Testis (tissue), 3 donors: ENCODE results near the gene GPR27. TPM values are rescaled to one million over a fixed set of nuclear protein-coding genes. Genes with fewer than 3 reads are reported as not detected.

Experiments
- DNase-seq: peaks from one replicate; pipeline ENCODE4 v3.0.0-alpha.2; 2019
- H3K27ac ChIP-seq, 2 donors: fragments of 200-600 bp; sonication (generic); one replicate each; pipeline ENCODE4 v1.5.1; 2019
- H3K27me3 ChIP-seq: fragments of 200-600 bp; sonication (generic); one replicate; pipeline ENCODE4 v1.5.1; 2019
- H3K36me3 ChIP-seq: fragments of 200-600 bp; sonication (generic); one replicate; pipeline ENCODE4 v1.5.1; 2017; ENCODE audit warnings: low read depth; ENCODE audit errors: missing control alignments
- H3K4me1 ChIP-seq: fragments of 200-600 bp; sonication (generic); one replicate; pipeline ENCODE4 v1.5.1; 2019
- H3K4me3 ChIP-seq, 2 donors: fragments of 200-600 bp; sonication (generic); one replicate each; pipeline ENCODE4 v1.5.1; 2017 to 2019
- H3K9me3 ChIP-seq: fragments of 200-600 bp; sonication (generic); one replicate; pipeline ENCODE4 v1.5.1; 2017
- POLR2A ChIP-seq: fragments of 450-650 bp; IDR thresholded peaks from one replicate; pipeline ENCODE4 v1.6.1; 2017; ENCODE audit warnings: antibody characterized with exemption, mild to moderate bottlenecking, moderate library complexity
- WGBS, 2 donors: methylation state at CpG; one replicate each; pipeline ENCODE4 v1.1.5; 2018; 5-methylcytosine and 5-hydroxymethylcytosine counted together
- intact Hi-C: fragments of 100-400 bp; cut with DNase I; formaldehyde crosslinking; loops from one replicate; pipeline ENCODE4 v1.15.1; 2023; ENCODE audit warnings: low total_unique reads
- polyA plus RNA-seq: library from polyadenylated mRNA; stranded (reverse); fragments of 350-450 nt; fragmentation: Illumina TruSeq; extraction: RNeasy Lipid Tissue Mini Kit (QIAGEN cat#74804); gene quantifications from one replicate; pipeline ENCODE4 v1.2.3, GENCODE V29; 2014; ENCODE audit warnings: low read depth, low replicate concordance; ENCODE audit not compliant: insufficient read depth
- total RNA-seq, 2 donors: library from RNA; depleted of rRNA; stranded (reverse); fragments of >200 nt; gene quantifications; one replicate each; pipeline ENCODE4 v1.2.3, GENCODE V29; 2016
- TF ChIP-seq, protein P1 (sequence below), 3 experiments: fragments of 450-650 bp in 2 of 3; fragments of 200-600 bp in 1 of 3; sonication (generic) in 1 of 3; IDR thresholded peaks; one replicate each; pipeline ENCODE4 v1.5.1; 2016 to 2019; ENCODE audit warnings: antibody characterized with exemption in 3 of 3, mild to moderate bottlenecking in 2 of 3, moderate library complexity in 1 of 3

Gene GPR27
- total and polyA plus RNA-seq, 3 donors from 2014 or later = 11.3 to 30.4 (median 28.1) TPM

DNA sequence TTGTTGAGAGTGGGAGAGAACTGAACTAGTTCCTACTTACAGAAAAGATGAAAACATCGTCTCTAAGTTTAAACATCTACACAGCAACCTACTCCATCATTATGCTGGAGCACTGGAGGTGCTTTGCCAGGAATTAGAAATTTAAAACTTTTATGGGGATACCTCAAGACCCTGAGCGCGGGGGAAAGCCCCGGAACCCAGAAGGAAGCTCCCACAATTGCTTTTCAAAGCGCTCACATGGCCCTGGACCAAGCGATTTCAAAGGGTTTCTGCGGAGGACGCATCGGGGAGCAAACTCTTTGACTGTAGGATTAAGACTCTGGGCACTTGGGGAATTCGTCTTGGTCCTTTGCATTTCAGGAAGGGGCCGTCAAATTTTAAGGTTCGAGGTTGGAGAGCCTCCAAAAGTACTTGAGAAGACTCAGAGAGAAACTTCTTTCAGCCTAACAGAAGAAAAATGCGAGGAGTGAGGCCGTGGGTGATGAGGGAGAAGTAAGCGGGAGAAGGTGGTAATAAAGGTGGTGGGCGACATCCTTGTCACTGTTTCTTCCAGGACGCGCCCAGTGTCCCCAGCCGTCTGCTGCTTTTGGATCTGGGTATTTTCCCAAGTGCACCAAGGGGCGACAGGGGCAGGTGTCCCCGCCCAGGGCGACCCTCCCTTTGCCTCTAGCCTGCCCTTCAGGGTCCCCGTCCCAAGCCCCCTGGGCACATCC is 30.7 kb downstream of the GPR27 start:
- Histone ChIP-seq H3K27ac (no peak overlapping the region), H3K4me1 (peaks cover 7% of the 10 kb centered on the region), H3K36me3 (no peaks in the 10 kb centered on the region), H3K9me3 (no peaks in the 10 kb centered on the region), H3K4me3 (peak overlapping the region; percentile 43 to 45), H3K27me3 (no peaks in the 10 kb centered on the region)
- DNase-seq = no peak
- WGBS, 2 donors = 6 to 9% methylated on average over 23 of the region's 23 CpGs
- TF ChIP-seq, protein P1, sequence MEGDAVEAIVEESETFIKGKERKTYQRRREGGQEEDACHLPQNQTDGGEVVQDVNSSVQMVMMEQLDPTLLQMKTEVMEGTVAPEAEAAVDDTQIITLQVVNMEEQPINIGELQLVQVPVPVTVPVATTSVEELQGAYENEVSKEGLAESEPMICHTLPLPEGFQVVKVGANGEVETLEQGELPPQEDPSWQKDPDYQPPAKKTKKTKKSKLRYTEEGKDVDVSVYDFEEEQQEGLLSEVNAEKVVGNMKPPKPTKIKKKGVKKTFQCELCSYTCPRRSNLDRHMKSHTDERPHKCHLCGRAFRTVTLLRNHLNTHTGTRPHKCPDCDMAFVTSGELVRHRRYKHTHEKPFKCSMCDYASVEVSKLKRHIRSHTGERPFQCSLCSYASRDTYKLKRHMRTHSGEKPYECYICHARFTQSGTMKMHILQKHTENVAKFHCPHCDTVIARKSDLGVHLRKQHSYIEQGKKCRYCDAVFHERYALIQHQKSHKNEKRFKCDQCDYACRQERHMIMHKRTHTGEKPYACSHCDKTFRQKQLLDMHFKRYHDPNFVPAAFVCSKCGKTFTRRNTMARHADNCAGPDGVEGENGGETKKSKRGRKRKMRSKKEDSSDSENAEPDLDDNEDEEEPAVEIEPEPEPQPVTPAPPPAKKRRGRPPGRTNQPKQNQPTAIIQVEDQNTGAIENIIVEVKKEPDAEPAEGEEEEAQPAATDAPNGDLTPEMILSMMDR (IDR thresholded peaks at IDR 0.05) = no peak
- TF ChIP-seq POLR2A = no peak
- intact Hi-C loops = no loop called here

DNA sequence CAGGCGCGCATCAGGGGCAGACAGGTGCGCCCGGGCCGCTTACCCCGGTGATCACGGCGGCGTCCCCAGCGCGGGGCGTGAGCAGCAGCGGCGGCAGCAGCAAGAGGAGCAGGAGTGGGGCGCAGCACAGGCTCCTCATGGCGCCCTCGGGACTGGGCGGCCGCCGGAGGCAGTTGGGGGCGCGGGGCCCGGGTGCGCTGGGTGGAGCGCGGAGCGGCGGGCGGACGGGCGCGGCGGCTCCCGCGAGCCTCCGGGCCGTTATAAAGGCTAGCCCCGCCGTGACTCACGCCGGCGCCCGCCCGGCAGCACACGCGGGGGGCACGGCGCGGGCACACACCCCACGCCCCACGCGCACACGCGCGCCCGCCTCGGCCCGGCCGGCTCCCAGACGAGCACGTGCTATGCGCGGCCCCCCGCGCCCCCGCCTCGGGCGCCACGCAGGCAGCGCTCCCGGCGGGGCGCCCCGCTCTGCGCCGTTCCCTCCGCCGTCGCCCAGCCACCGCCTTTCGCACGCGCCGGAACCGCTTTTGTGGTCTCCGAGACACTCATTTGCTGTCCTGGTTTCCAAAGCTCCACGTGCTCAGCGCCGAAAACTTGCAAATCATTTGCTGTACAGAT is 31.4 kb downstream of the GPR27 start, which contains the start of gene PROK2:
TSS of gene PROK2 (minus strand) at position 235 of the 618 bp plus-strand sequence. CDS start at position 139, 96 bp downstream.
- Histone ChIP-seq H3K4me1 (peaks cover 7% of the 10 kb centered on the region), H3K9me3 (no peaks in the 10 kb centered on the region), H3K27me3 (no peaks in the 10 kb centered on the region), H3K4me3 (peak within 1 kb of the TSS; percentile 43 to 45), H3K27ac (no peak within 1 kb of the TSS), H3K36me3 (no peaks in the 10 kb centered on the region)
- TF ChIP-seq POLR2A = no peak
- TF ChIP-seq, protein P1 (IDR thresholded peaks at IDR 0.05) = no peak
- peak; percentile 22 for DNase-seq
- intact Hi-C loops = no loop called here
- WGBS, 2 donors = 0 to 1% methylated on average over 20 to 39 of the region's 89 CpGs

DNA sequence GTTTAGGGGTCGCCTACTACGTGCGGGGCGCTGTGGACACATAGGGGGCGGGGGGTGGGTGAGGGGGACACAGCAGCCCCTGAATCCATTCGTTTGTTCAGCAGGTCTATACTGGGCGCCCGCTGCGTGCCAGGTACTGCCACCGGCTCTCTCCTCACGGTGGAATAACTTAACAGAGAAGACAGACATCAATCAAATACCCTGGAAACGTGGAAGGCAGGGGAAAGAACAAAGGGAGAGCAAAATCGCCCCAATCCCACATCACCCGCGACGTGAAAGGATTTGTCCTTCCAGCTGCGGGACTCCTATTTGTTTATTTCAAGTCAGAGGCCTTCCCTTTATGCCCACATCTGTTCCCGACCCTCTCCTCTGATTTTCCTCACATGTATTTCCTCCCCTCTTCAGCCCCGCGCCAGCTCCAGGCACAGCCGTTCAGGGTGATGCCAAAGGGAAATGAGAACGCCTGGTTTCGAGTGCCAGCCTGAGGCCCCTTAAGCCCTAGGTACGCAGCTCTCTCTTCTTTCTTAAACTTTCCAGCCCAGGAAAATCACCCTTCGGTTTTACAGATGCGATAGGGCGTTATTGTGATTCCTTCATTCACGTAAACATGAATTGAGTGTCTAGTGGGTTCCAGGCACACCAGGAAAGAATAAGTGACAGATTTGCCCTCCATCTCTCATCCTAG is 32.0 kb downstream of the GPR27 start:
- Histone ChIP-seq H3K9me3 (no peaks in the 10 kb centered on the region), H3K27ac (no peak overlapping the region), H3K4me1 (peaks cover 7% of the 10 kb centered on the region), H3K27me3 (no peaks in the 10 kb centered on the region), H3K4me3 (peak overlapping the region; percentile 30 to 45), H3K36me3 (no peaks in the 10 kb centered on the region)
- 19 to 21% methylated on average over 27 to 28 of the region's 28 CpGs for WGBS, 2 donors
- DNase-seq = no peak
- no peak for TF ChIP-seq POLR2A
- TF ChIP-seq, protein P1 (IDR thresholded peaks at IDR 0.05) = no peak
- intact Hi-C loops = no loop called here

DNA sequence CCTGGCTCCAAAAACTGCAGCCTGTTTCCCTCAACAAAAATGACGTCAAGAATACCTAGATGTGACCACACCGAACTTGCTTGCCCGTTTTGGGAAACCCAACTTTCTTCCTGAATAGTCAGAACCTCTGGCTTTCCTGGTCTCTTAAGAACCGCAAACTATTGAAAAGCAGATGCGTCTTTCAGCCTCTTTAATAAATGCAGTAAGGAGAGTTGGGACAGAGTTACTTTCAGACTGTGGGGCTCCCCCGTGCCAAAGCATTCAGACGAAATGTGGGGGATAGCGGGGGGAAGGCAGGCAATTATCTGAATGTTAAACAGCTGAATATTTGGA is 32.5 kb downstream of the GPR27 start:
- Histone ChIP-seq H3K4me1 (peaks cover 7% of the 10 kb centered on the region), H3K27ac (no peak overlapping the region), H3K9me3 (no peaks in the 10 kb centered on the region), H3K27me3 (no peaks in the 10 kb centered on the region), H3K36me3 (no peaks in the 10 kb centered on the region), H3K4me3 (no peak overlapping the region)
- DNase-seq = no peak
- intact Hi-C loops = no loop called here
- WGBS, 2 donors = 32 to 42% methylated on average over 8 of the region's 8 CpGs
- TF ChIP-seq POLR2A = no peak
- TF ChIP-seq, protein P1 (IDR thresholded peaks at IDR 0.05) = no peak
